DLD1 (cell line): ENCODE results near the gene DIPK1A.
"Not testable (repeated sequence)": the region's sequence is repeated elsewhere in the genome, so short reads cannot be mapped to it uniquely, and the experiment has no call there.

ENCODE experiments used
- in situ Hi-C: cut with HindIII; loops from 2 replicates; pipeline ENCODE4 v1.10.0; 2017; ENCODE audit warnings: low sequenced_read_pairs

The DIPK1A gene

GRCh38 chr1:92980732-92981647 lies 19.7 kb upstream of the DIPK1A start:
- in situ Hi-C loops = no loop called here

DNA sequence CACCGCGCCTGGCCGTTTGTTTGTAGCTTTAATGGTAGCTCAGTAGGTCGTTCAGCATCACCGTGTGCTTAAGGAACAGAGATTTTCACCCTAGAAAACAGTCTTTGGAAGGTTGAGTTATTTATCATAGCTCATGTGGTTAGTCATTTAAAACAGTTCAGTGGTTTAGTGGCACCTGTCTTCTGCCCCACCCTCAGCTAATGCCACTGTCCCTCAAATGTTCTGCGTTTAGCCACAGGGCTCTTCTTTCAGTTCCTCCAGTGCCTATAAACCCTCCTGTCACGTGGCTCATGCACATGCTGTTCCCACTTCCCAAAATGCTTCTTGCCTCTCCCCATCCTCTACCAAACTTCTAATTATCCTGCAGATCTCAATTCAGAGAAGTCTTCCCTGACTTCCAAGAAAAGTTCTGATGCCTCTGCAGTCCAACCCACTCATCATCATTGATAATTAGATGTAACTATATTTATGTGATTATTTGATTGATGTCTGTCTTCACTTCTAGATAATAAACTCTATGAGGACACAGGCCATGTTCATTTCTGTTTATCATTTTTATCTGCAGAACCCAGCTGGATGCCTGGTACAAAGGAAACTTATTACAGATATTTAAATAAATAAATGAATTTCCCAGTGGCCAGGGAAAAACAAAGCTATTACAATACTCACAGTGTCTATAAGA lies 14.4 kb upstream of the DIPK1A start:
- in situ Hi-C loops = no loop called here

GRCh38 chr1:92974112-92974511 lies 12.8 kb upstream of the DIPK1A start:
- in situ Hi-C loops = not testable (repeated sequence)

GRCh38 chr1:92973203-92973897 lies 12.1 kb upstream of the DIPK1A start:
- in situ Hi-C loops = no loop called here

GRCh38 chr1:92972409-92973129 lies 11.3 kb upstream of the DIPK1A start:
- in situ Hi-C loops = no loop called here

DNA sequence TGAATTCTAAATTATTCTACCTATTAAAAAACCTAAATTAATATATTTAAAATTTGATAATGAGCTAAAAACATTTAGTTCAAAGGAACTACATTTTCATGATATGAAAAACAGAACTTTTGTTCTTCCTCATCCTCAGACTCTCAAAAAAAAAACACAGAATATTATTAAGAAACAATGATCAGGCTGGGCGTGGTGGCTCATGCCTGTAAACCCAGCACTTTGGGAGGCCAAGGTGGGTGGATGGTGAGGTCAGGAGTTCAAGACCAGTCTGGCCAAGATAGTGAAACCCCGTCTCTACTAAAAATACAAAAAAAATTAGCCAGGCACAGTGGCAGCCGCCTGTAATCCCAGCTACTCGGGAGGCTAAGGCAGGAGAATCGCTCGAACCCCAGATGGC lies 10.7 kb upstream of the DIPK1A start:
- in situ Hi-C loops = not testable (repeated sequence)

GRCh38 chr1:92970990-92971689 lies 9.9 kb upstream of the DIPK1A start:
- in situ Hi-C loops = no loop called here

- in situ Hi-C loops = no loop called here
Observed at GRCh38 chr1:92969517-92969916, 8.3 kb upstream of the DIPK1A start.

- in situ Hi-C loops = no loop called here
Observed at GRCh38 chr1:92968138-92969032, 7.1 kb upstream of the DIPK1A start.

DNA sequence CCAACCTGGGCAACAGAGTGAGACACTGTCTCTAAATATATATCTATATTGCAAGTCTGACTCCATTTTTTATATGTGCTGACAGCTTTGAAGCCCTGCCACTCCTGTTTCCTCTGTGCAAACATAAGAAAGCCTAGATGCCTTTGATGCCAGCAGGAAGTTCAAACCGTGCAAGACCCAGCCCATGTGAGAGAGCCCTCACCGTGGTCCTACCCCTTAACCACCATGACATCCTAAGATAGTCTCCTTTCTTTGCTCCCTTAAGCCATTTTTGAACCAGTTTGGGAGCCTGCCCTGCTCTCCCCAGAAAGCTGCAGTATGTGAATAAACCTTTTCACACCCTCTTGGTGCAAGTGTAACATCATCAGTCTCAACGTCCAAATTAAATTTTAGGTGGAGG lies 3.7 kb upstream of the DIPK1A start:
- in situ Hi-C loops = no loop called here

DNA sequence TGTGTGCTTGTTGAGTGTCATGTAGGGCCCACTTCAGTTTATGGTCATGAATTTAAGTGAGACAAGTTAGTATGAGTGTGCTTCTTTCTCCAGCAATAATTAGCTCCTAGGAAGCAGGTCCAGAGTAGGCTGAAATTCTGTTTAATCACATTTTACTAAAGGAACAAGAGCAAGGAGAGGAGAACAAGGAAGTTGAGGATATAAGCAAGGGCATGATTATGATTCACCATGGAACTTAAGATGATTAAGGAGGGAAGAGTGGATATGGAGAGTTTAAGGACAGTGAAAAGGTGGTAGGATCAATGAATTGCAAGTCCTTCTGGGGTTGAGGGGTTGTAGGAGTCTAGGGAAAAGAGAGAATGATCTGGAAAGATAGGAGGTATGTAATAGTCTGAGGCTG lies 3.1 kb upstream of the DIPK1A start:
- in situ Hi-C loops = no loop called here

DNA sequence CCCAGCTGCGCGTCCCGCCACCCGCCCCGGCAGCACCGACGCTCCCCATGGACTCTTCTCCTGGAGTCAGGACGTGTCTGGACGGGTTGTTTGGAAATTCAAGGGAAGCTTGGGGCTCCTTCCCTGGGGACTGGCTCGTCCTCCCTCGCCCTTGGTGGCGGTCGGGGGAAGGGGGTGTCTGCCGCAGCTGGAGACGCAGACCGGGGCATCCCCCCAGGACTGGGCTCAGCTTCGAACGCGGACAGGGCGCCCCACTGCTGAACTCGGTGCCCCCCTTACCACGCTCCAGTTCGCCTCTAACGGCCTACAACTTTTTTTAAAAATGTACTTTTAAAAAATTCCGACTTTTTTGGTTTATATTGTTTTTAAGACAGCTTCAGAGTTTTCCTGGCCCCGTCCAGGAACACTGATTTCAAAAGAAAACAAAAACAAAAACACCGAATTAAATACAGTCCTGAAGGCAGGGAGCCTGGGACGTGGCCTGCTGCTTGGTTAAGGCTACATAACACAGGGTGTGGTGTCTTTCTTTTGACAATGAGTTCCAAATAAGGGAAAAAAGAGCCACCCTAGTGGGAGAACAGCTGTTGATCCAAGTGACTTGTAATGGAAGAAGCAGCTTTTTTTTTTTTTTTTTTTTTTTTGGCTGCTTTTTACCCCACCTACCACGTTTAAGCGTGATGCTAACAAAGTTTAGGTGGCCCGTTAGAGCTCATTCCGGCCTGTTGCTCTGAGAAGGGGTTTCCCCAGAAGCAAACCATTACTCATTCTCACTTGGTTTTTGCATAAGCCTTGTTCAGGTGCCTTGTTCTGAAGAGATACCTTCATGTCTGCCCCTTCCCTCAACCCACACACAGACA lies 862 bp upstream of the DIPK1A start:
- in situ Hi-C loops = no loop called here

DNA sequence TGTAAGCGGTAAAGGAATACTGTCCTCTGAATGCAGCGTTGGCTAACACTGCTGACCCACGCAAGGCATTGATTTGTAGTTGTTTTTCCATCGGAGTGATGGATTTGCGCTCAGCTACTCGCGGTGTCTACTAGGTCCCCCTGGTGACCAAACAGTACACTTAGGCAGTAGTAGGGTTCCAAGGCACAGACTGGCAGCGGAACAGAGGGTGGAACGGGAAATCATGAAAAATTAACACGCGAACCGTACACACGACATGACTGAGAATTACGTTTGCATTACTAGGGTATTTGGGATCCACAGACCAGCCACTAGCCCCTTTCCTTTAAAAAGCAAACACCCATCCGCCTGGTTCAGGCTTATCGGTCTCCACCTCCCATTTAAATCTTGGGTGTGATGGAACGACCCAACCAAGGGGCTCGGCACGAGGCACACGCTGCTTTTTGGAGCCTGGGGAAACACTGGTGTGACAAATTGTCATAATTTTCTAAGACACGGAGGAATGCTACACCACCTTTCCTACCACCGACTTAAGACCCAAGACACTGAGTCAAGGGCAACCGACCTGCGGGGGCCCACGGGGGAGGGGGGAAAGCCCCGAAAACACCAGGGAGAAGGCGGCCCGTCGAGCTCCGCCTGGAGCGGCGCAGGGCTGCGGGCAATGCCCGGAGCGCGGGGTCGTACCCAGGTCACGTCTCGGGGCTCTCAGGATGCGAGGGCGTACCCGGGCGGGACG lies 699 bp downstream of the DIPK1A start:
- in situ Hi-C loops = no loop called here

GRCh38 chr1:92958203-92958970 lies 2.9 kb downstream of the DIPK1A start:
- in situ Hi-C loops = no loop called here

- in situ Hi-C loops = no loop called here
Observed at GRCh38 chr1:92957030-92957734, 4.1 kb downstream of the DIPK1A start.

- in situ Hi-C loops = no loop called here
Observed at GRCh38 chr1:92956254-92957029, 4.8 kb downstream of the DIPK1A start.
